Endodermal cell (in vitro differentiated cells): ENCODE measurements around the gene NCMAP. TPM values are rescaled to one million over a fixed set of nuclear protein-coding genes. Genes with fewer than 3 reads are reported as not detected.
"Not testable (repeated sequence)": the region's sequence is repeated elsewhere in the genome, so short reads cannot be mapped to it uniquely, and the experiment has no call there.

Experiments
- DNase-seq: peaks from one replicate; pipeline ENCODE4 v3.0.0-alpha.2; 2017
- H3K27ac ChIP-seq: 2 replicates; pipeline ENCODE4 v1.5.1; 2013; ENCODE audit warnings: mild to moderate bottlenecking, low read depth, low read length, moderate library complexity
- H3K27me3 ChIP-seq: 2 replicates; pipeline ENCODE4 v1.6.1; 2013; ENCODE audit warnings: mild to moderate bottlenecking, low read length, moderate library complexity; ENCODE audit not compliant: insufficient read depth, control insufficient read depth, poor library complexity, severe bottlenecking
- H3K36me3 ChIP-seq: 2 replicates; pipeline ENCODE4 v1.7.0; 2013; ENCODE audit warnings: mild to moderate bottlenecking, low read length, moderate library complexity; ENCODE audit not compliant: control insufficient read depth, insufficient read depth
- H3K4me1 ChIP-seq: one replicate; pipeline ENCODE4 v1.7.0; 2013; ENCODE audit warnings: low read length; ENCODE audit not compliant: control insufficient read depth, insufficient read depth
- H3K4me3 ChIP-seq: 2 replicates; pipeline ENCODE4 v1.5.1; 2013; ENCODE audit warnings: mild to moderate bottlenecking, low read length, moderate library complexity
- H3K9ac ChIP-seq: 2 replicates; pipeline ENCODE4 v1.6.1; 2013; ENCODE audit warnings: mild to moderate bottlenecking, low read length, moderate library complexity; ENCODE audit not compliant: poor library complexity, severe bottlenecking; ENCODE audit errors: extremely low read depth
- H3K9me3 ChIP-seq: 2 replicates; pipeline ENCODE4 v1.6.1; 2013; ENCODE audit warnings: mild to moderate bottlenecking, low read length, moderate library complexity; ENCODE audit not compliant: control insufficient read depth
- H3K27ac Mint-ChIP-seq: 2 replicates; pipeline ENCODE4 v1.8.0; 2020; ENCODE audit warnings: mixed read lengths
- H3K27me3 Mint-ChIP-seq: 2 replicates; pipeline ENCODE4 v1.8.0; 2021; ENCODE audit warnings: mild to moderate bottlenecking, mixed read lengths; ENCODE audit not compliant: insufficient read depth
- H3K36me3 Mint-ChIP-seq: 2 replicates; pipeline ENCODE4 v1.8.0; 2020; ENCODE audit warnings: low read depth, mixed read lengths
- H3K4me1 Mint-ChIP-seq: 2 replicates; pipeline ENCODE4 v1.8.0; 2020; ENCODE audit warnings: mixed read lengths
- H3K4me3 Mint-ChIP-seq: 2 replicates; pipeline ENCODE4 v1.8.0; 2020; ENCODE audit warnings: mild to moderate bottlenecking, moderate library complexity, mixed read lengths
- H3K9me3 Mint-ChIP-seq: 2 replicates; pipeline ENCODE4 v1.8.0; 2020; ENCODE audit warnings: mild to moderate bottlenecking, mixed read lengths
- CTCF ChIP-seq: fragments of 200-600 bp; sonication (generic); conservative IDR thresholded peaks from 2 replicates; pipeline ENCODE4 v1.5.0; 2021; ENCODE audit warnings: antibody characterized with exemption, mild to moderate bottlenecking
- WGBS, 2 experiments: methylation state at CpG; one replicate each; pipeline versions ENCODE4 v1.1.5 to v1.1.7; 2013; ENCODE audit warnings: missing lambda C conversion rate in 2 of 2, mixed read lengths in 1 of 2; ENCODE audit not compliant: insufficient coverage in 1 of 2, insufficient read length in 1 of 2; 5-methylcytosine and 5-hydroxymethylcytosine counted together
- total RNA-seq, 2 donors: library from RNA; stranded (reverse); fragmentation: NEBNext Ultra II Directional in 1 of 2; extraction: Animal tissue kit (Norgen Biotek cat#: 25700) in 1 of 2; gene quantifications; 2 replicates in 1 of 2; 3 replicates in 1 of 2; pipeline ENCODE4 v1.2.1, GENCODE V29; 2021

NCMAP gene
- total RNA-seq, 2 donors from 2014 or later, result 0.15 to 0.42 TPM

- Mint-ChIP-seq H3K4me1 (peaks cover 58% of the 10 kb centered on the region), H3K27me3 (no peaks in the 10 kb centered on the region), H3K4me3 (no peak overlapping the region), H3K36me3 (peaks cover 16% of the 10 kb centered on the region), H3K9me3 (no peaks in the 10 kb centered on the region), H3K27ac (peak overlapping the region; percentile 5)
- H3K4me3 ChIP-seq, result peak overlapping the region; percentile 39
- H3K9me3 ChIP-seq, result peaks cover 8% of the 10 kb centered on the region
- no peak for DNase-seq
- no peak overlapping the region for H3K27ac ChIP-seq
- H3K9ac ChIP-seq, result peak overlapping the region; percentile 0
- 87 to 100% methylated on average over 4 to 5 of the region's 5 CpGs for WGBS, 2 experiments
- H3K36me3 ChIP-seq, result peaks cover 13% of the 10 kb centered on the region
- no peaks in the 10 kb centered on the region for H3K27me3 ChIP-seq
- peaks cover 20% of the 10 kb centered on the region for H3K4me1 ChIP-seq
- no peak for TF ChIP-seq CTCF
Measured at GRCh38 chr1:24508911-24509310, 47.0 kb upstream of the NCMAP start.

- DNase-seq, result no peak
- Mint-ChIP-seq H3K27ac (no peak overlapping the region), H3K4me1 (peaks cover 18% of the 10 kb centered on the region), H3K27me3 (no peaks in the 10 kb centered on the region), H3K36me3 (peaks cover 41% of the 10 kb centered on the region), H3K9me3 (no peaks in the 10 kb centered on the region), H3K4me3 (no peak overlapping the region)
- H3K4me3 ChIP-seq, result no peak overlapping the region
- WGBS, 2 experiments, result 80 to 87% methylated on average over 1 to 2 of the region's 2 CpGs
- TF ChIP-seq CTCF, result no peak
- H3K9ac ChIP-seq, result no peak overlapping the region
- peaks cover 34% of the 10 kb centered on the region for H3K36me3 ChIP-seq
- H3K27ac ChIP-seq, result no peak overlapping the region
- H3K9me3 ChIP-seq, result peaks cover 8% of the 10 kb centered on the region
- H3K4me1 ChIP-seq, result peaks cover 15% of the 10 kb centered on the region
- H3K27me3 ChIP-seq, result no peaks in the 10 kb centered on the region
Measured at GRCh38 chr1:24513706-24514105, 42.2 kb upstream of the NCMAP start.

GRCh38 chr1:24514946-24515345 lies 40.9 kb upstream of the NCMAP start:
- Mint-ChIP-seq H3K27me3 (no peaks in the 10 kb centered on the region), H3K27ac (no peak overlapping the region), H3K36me3 (peaks cover 45% of the 10 kb centered on the region), H3K4me1 (peaks cover 7% of the 10 kb centered on the region), H3K4me3 (no peak overlapping the region), H3K9me3 (no peaks in the 10 kb centered on the region)
- no peak overlapping the region for H3K4me3 ChIP-seq
- peaks cover 4% of the 10 kb centered on the region for H3K9me3 ChIP-seq
- H3K9ac ChIP-seq, result no peak overlapping the region
- DNase-seq, result no peak
- H3K4me1 ChIP-seq, result peaks cover 2% of the 10 kb centered on the region
- H3K27ac ChIP-seq, result no peak overlapping the region
- peaks cover 37% of the 10 kb centered on the region for H3K36me3 ChIP-seq
- 96 to 100% methylated on average over 3 to 5 of the region's 5 CpGs for WGBS, 2 experiments
- TF ChIP-seq CTCF, result no peak
- H3K27me3 ChIP-seq, result no peaks in the 10 kb centered on the region

- not testable (repeated sequence) for DNase-seq, H3K4me3 Mint-ChIP-seq, H3K27me3 ChIP-seq, H3K4me3 ChIP-seq, H3K4me1 ChIP-seq, H3K9me3 Mint-ChIP-seq, H3K9ac ChIP-seq, H3K9me3 ChIP-seq, H3K27me3 Mint-ChIP-seq, H3K27ac ChIP-seq, H3K4me1 Mint-ChIP-seq
- H3K36me3 ChIP-seq, result peaks cover 40% of the 10 kb centered on the region
- H3K27ac Mint-ChIP-seq, result peak overlapping the region; percentile 13
- 94% methylated on average over 13 to 14 of the region's 14 CpGs for whole genome bisulfite sequencing, 2 experiments
- peaks cover 48% of the 10 kb centered on the region for H3K36me3 Mint-ChIP-seq
Measured at GRCh38 chr1:24515671-24516209, 40.1 kb upstream of the NCMAP start.
